ENCODE results near the gene ECE2.
A peak's percentile ranks its signal among the peaks of the same experiment; 100 is the strongest.

ECE2 gene

DNA sequence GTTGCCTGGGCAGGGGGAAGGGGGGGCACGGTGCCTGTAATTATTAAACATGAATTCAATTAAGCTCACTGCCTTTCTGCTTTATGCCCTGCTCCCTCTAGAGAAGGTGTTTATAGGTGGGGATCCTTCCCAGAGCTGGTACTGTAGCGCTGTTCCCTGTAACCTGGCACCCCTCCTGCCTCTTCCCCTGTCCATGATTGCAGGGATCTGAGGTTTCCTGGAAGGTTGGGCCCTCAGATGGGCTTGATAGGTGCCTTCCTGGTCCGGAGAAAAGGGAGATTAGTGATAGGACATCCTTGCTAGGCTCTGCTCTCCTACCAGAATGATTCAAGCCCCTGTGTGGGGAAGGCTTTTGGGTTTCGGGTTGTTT is 59.5 kb downstream of the ECE2 start:
- TF ChIP-seq CTCF (IDR thresholded peaks at IDR 0.05; ENCODE audit: low read depth, low read length) (no peak), POLR2A (IDR thresholded peaks at IDR 0.05; ENCODE audit: extremely low read depth, insufficient read length) (no peak), MYC (IDR thresholded peaks at IDR 0.05; ENCODE audit: low read depth, low read length) (no peak)
- TF ChIP-seq, protein P1, sequence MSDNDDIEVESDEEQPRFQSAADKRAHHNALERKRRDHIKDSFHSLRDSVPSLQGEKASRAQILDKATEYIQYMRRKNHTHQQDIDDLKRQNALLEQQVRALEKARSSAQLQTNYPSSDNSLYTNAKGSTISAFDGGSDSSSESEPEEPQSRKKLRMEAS (IDR thresholded peaks at IDR 0.05; ENCODE audit: low read depth, low read length), result no peak
- H3K4me3 ChIP-seq (ENCODE audit: low read depth, low read length), result no peak overlapping the region
- no peak for DNase-seq (ENCODE audit: low read depth)

DNA sequence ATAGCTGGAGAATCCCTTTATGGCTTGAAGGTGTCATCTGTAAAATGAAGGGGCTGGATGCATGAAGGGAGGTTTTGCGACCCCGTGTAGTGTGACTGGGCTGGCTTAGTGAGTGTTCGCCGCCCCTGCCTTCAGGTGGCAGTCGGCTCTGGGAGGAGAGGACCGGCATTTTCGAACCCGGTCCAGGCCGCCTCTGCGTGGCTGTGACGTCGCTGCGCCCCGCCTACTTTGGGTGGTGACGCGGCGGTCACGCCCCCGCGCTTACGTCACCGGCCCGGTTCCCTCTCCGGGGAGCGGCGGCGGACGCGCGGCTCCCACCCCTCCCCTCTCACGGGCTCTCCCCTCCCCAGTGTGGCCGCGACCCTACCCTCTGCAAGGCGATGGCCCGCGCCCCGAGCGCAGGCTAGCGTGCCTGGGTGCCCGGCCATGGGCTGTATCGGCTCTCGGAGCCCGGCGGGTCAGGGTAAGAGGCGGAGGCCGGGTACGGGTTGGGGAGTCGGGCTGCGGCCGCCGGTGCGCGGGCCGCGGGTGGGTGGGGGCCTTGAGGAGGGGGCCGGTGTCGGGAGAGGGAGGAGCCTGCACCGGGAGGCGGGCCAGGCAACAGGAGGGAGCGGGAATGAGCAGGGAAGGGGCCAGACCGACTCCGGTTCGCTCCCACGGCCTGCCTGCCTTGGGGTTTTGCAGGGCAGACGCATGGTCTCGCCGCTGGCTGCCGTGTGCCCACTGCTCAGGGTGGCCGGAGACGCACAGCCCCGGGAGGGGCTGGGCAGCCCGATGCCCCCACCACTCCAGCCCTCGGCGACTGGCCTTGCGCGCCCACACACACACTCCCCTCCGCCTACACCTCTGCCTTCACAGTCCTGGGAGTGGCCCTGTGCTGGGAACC is 60.1 kb downstream of the ECE2 start:
- DNase-seq (ENCODE audit: low read depth), result peak; percentile 34

GRCh38 chr3:184336547-184337398 is 61.0 kb downstream of the ECE2 start:
- no peak for TF ChIP-seq POLR2A (IDR thresholded peaks at IDR 0.05; ENCODE audit: extremely low read depth, insufficient read length)
- TF ChIP-seq, protein P1 (IDR thresholded peaks at IDR 0.05; ENCODE audit: low read depth, low read length), result no peak
- TF ChIP-seq CTCF (IDR thresholded peaks at IDR 0.05; ENCODE audit: low read depth, low read length), result no peak
- no peak for TF ChIP-seq MYC (IDR thresholded peaks at IDR 0.05; ENCODE audit: low read depth, low read length)
- no peak for DNase-seq (ENCODE audit: low read depth)
- no peak overlapping the region for H3K4me3 ChIP-seq (ENCODE audit: low read depth, low read length)

More for the DNA sequence above, 60.1 kb downstream of the ECE2 start:
- TF ChIP-seq, protein P1 (IDR thresholded peaks at IDR 0.05; ENCODE audit: low read depth, low read length), result no peak
- TF ChIP-seq POLR2A (IDR thresholded peaks at IDR 0.05; ENCODE audit: extremely low read depth, insufficient read length) (peak; percentile 33), MYC (IDR thresholded peaks at IDR 0.05; ENCODE audit: low read depth, low read length) (no peak), CTCF (IDR thresholded peaks at IDR 0.05; ENCODE audit: low read depth, low read length) (no peak)
- no peak overlapping the region for H3K4me3 ChIP-seq (ENCODE audit: low read depth, low read length)

- no peak for TF ChIP-seq POLR2A (IDR thresholded peaks at IDR 0.05; ENCODE audit: extremely low read depth, insufficient read length)
- no peak for TF ChIP-seq CTCF (IDR thresholded peaks at IDR 0.05; ENCODE audit: low read depth, low read length)
- DNase-seq (ENCODE audit: low read depth), result no peak
- H3K4me3 ChIP-seq (ENCODE audit: low read depth, low read length), result no peak within 1 kb of the TSS
These were observed 61.5 kb downstream of the ECE2 start, which contains the start of gene FAM131A for GRCh38 chr3:184337399-184337714. FAM131A (plus strand) TSS chr3:184337600; CDS start chr3:184337631, 31 bp downstream.

GRCh38 chr3:184337981-184338380 is 62.2 kb downstream of the ECE2 start:
- TF ChIP-seq, protein P1 (IDR thresholded peaks at IDR 0.05; ENCODE audit: low read depth, low read length), result no peak
- DNase-seq (ENCODE audit: low read depth), result no peak
- H3K4me3 ChIP-seq (ENCODE audit: low read depth, low read length), result no peak overlapping the region

DNA sequence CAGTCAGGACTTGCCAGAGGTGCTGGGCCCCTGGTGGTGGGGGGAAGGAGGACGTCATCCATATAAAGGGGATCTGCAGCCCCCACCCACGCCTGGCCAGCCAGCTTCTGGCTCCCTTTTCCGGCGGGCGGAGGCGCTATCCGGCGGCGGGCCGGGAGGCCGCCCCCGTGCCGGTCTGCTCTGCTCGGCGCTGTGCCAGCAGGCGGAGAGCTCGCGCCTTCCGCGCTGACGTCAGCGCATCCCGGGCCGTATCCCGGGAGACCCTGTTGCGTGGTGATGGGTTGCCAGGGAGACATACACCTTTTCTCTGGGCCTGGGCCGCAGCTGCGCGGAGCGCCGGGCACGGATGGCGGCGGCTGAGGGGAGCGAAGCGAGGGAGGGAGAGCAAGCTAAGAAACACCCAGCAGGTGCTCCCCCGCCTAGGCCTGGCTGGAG is 62.7 kb downstream of the ECE2 start:
- H3K4me3 ChIP-seq (ENCODE audit: low read depth, low read length), result no peak overlapping the region
- TF ChIP-seq, protein P1 (IDR thresholded peaks at IDR 0.05; ENCODE audit: low read depth, low read length), result no peak
- TF ChIP-seq CTCF (IDR thresholded peaks at IDR 0.05; ENCODE audit: low read depth, low read length) (no peak), POLR2A (IDR thresholded peaks at IDR 0.05; ENCODE audit: extremely low read depth, insufficient read length) (no peak), MYC (IDR thresholded peaks at IDR 0.05; ENCODE audit: low read depth, low read length) (no peak)
- no peak for DNase-seq (ENCODE audit: low read depth)

All from NB4 (cell line).